Osteocyte (in vitro differentiated cells): ENCODE data around the gene NPC1L1. TPM values are rescaled to one million over a fixed set of nuclear protein-coding genes. Genes with fewer than 3 reads are reported as not detected.
"Not testable (repeated sequence)": the region's sequence is repeated elsewhere in the genome, so short reads cannot be mapped to it uniquely, and the experiment has no call there.

Experiments used
- DNase-seq: peaks from one replicate; pipeline ENCODE4 v3.0.0; 2021; ENCODE audit warnings: mixed read lengths; ENCODE audit not compliant: unreplicated experiment; ENCODE audit errors: extremely low spot score
- H3K27ac Mint-ChIP-seq: one replicate; pipeline ENCODE4 v1.8.0; 2021; ENCODE audit warnings: mild to moderate bottlenecking, mixed read lengths; ENCODE audit not compliant: unreplicated experiment
- H3K27me3 Mint-ChIP-seq: one replicate; pipeline ENCODE4 v1.8.0; 2021; ENCODE audit warnings: mixed read lengths; ENCODE audit not compliant: unreplicated experiment
- H3K36me3 Mint-ChIP-seq: one replicate; pipeline ENCODE4 v1.8.0; 2021; ENCODE audit warnings: mixed read lengths; ENCODE audit not compliant: unreplicated experiment
- H3K4me1 Mint-ChIP-seq: one replicate; pipeline ENCODE4 v1.8.0; 2021; ENCODE audit warnings: mixed read lengths; ENCODE audit not compliant: unreplicated experiment
- H3K4me3 Mint-ChIP-seq: one replicate; pipeline ENCODE4 v1.8.0; 2021; ENCODE audit warnings: mild to moderate bottlenecking, moderate library complexity, mixed read lengths; ENCODE audit not compliant: unreplicated experiment
- H3K9me3 Mint-ChIP-seq: one replicate; pipeline ENCODE4 v1.8.0; 2021; ENCODE audit warnings: mixed read lengths; ENCODE audit not compliant: unreplicated experiment
- CTCF ChIP-seq: fragments of 200-600 bp; sonication (generic); IDR thresholded peaks from 2 replicates; pipeline ENCODE4 v1.5.0; 2021; ENCODE audit warnings: antibody characterized with exemption, mild to moderate bottlenecking, moderate library complexity
- total RNA-seq: library from RNA; stranded (reverse); gene quantifications from 2 replicates; pipeline ENCODE4 v1.2.1, GENCODE V29; 2021

The NPC1L1 gene
- total RNA-seq, 1 donor from 2014 or later, result not detected

- Mint-ChIP-seq H3K4me3 (no peak overlapping the region), H3K27ac (no peak overlapping the region), H3K4me1 (no peaks in the 10 kb centered on the region)
Observed at GRCh38 chr7:44561481-44561880, 20.4 kb upstream of the NPC1L1 start.

DNA sequence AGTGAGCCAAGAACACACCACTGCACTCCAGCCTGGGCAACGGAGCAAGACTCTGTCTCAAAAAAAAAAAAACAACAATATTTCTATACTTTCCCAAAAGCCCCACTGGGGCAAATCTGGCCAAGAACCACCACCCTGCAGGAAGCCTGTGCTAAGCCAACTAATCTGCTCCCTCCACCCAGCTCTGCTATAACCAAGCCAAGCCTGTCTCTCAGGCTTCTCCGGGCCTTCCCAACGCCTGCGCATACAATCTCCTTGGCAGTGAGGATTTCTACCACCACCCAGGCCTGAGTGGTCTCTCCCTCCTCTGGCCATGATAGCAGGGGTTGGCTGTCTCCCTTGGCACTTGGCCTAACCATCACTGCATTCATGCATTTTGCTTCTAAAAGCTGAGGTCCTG lies 18.4 kb upstream of the NPC1L1 start:
- peaks cover 4% of the 10 kb centered on the region for H3K36me3 Mint-ChIP-seq
- no peak for DNase-seq
- no peak overlapping the region for H3K4me3 Mint-ChIP-seq
- no peak for TF ChIP-seq CTCF
- no peaks in the 10 kb centered on the region for H3K9me3 Mint-ChIP-seq
- H3K27ac Mint-ChIP-seq, result no peak overlapping the region
- no peaks in the 10 kb centered on the region for H3K4me1 Mint-ChIP-seq
- peaks cover 9% of the 10 kb centered on the region for H3K27me3 Mint-ChIP-seq

More at GRCh38 chr7:44561481-44561880, 20.4 kb upstream of the NPC1L1 start:
- Mint-ChIP-seq H3K36me3 (peaks cover 17% of the 10 kb centered on the region), H3K27me3 (peaks cover 9% of the 10 kb centered on the region), H3K9me3 (no peaks in the 10 kb centered on the region)
- no peak for TF ChIP-seq CTCF
- no peak for DNase-seq

DNA sequence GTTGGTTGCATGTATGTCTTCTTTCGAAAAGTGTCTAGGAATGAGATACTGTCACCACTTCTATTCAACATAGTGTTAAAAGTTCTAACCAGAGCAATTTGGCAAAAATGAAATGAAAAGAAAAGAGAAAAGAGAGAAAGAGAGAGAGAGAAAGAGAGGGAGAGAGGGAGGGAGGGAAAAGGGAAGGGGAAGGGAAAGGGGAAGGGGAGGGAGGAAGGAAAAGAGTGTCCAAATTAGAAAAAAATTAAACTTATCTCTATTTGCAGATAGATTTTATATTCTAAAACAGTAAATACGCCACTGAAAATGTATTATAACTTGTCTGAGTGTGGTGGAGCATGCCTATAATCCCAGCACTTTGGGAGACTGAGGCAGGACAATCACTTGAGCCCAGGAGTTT lies 16.4 kb upstream of the NPC1L1 start:
- Mint-ChIP-seq H3K27ac (no peak overlapping the region), H3K4me3 (no peak overlapping the region), H3K4me1 (no peaks in the 10 kb centered on the region), H3K36me3 (no peaks in the 10 kb centered on the region), H3K27me3 (peaks cover 11% of the 10 kb centered on the region), H3K9me3 (no peaks in the 10 kb centered on the region)
- DNase-seq, result no peak
- TF ChIP-seq CTCF, result no peak

DNA sequence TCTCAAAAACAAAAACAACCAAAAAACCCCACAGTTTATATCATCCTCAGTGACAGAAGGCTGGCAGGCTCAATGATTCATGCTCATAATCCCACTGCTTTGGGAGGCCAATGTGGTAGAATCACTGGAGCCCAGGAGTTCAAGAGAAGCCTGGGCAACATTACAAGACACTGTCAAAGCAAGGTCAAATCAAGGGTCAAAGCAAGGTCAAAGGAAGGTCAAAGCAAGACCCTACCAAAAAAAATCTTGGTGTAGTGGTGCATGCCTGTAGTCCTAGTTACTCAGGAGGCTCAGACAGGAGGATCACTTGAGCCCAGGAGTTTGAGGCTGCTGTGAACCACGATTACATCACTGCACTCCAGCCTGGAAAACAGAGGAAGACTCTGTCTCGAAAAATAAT lies 14.2 kb upstream of the NPC1L1 start:
- no peaks in the 10 kb centered on the region for H3K9me3 Mint-ChIP-seq
- H3K36me3 Mint-ChIP-seq, result no peaks in the 10 kb centered on the region
- no peak overlapping the region for H3K27ac Mint-ChIP-seq
- H3K4me3 Mint-ChIP-seq, result no peak overlapping the region
- H3K4me1 Mint-ChIP-seq, result no peaks in the 10 kb centered on the region
- TF ChIP-seq CTCF, result no peak
- H3K27me3 Mint-ChIP-seq, result peaks cover 16% of the 10 kb centered on the region
- no peak for DNase-seq

- DNase-seq, H3K27ac Mint-ChIP-seq, H3K9me3 Mint-ChIP-seq, H3K36me3 Mint-ChIP-seq, H3K4me3 Mint-ChIP-seq: not testable (repeated sequence)
- Mint-ChIP-seq H3K4me1 (peaks cover 13% of the 10 kb centered on the region), H3K27me3 (peaks cover 26% of the 10 kb centered on the region)
Observed at GRCh38 chr7:44552473-44553005, 11.4 kb upstream of the NPC1L1 start.

DNA sequence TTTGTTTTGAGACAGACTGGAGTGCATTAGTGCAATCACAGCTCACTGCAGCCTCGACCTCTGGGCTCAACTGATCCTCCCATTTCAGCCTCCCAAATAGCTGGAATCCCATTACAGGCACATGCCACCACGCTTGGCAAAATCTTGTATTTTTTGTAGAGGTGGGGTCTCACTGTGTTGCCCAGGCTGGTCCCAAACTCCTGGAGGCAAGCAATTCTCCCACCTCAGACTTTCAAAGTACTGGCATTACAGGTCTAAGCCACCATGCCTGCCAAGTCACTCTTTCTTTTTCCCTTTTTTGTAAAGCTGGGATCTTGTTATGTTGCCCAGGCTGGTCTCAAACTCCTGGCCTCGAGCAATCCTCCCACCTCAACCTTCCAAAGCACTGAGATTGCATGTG lies 8.3 kb upstream of the NPC1L1 start:
- no peak for DNase-seq
- Mint-ChIP-seq H3K27ac (no peak overlapping the region), H3K27me3 (peaks cover 29% of the 10 kb centered on the region), H3K9me3 (no peaks in the 10 kb centered on the region), H3K4me1 (peaks cover 20% of the 10 kb centered on the region), H3K4me3 (no peak overlapping the region), H3K36me3 (no peaks in the 10 kb centered on the region)
- TF ChIP-seq CTCF, result no peak
